ENCODE results near the gene IL17RD.

GRCh38 chr3:57120451-57121174 lies 44.5 kb downstream of the IL17RD start:
- TF ChIP-seq SMC3 (IDR thresholded peaks at IDR 0.05; ENCODE audit: low read depth, low read length) (no peak), CTCF (conservative IDR thresholded peaks at IDR 0.05; ENCODE audit: low read depth, low read length) (no peak), USF2 (IDR thresholded peaks at IDR 0.05; ENCODE audit: low read depth, low read length) (no peak), RAD21 (IDR thresholded peaks at IDR 0.05; ENCODE audit: low read length) (no peak), POLR2A (IDR thresholded peaks at IDR 0.05; ENCODE audit: low read depth, low read length) (no peak), CEBPB (IDR thresholded peaks at IDR 0.05; ENCODE audit: low read depth, low read length) (no peak)
